HG03520 (cell line): ENCODE measurements around the gene MSH3.
"Not testable (repeated sequence)": the region's sequence is repeated elsewhere in the genome, so short reads cannot be mapped to it uniquely, and the experiment has no call there.

Source experiments
- ATAC-seq: cut with Tn5 transposase; IDR thresholded peaks from one replicate; pipeline ENCODE4 v1.9.1; 2021; ENCODE audit warnings: mild to moderate bottlenecking, moderate library complexity; ENCODE audit not compliant: unreplicated experiment

The MSH3 gene

DNA sequence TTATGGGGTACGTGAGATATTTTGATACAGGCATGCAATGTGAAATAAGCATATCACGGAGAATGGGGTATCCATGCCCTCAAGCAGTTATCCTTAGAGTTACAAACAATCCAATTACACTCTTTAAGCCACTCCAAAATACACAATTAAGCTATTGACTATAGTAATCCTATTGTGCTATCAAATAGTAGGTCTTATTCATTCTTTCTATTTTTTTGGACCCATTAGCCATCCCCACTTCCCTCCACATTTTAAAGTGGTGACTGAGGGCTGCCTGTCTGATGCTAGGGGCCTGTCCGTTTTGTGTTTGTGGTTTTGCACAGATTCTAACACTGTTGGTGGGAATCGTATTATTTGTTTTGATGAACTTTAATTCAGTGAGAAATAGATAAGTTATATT lies 130.0 kb downstream of the MSH3 start:
- ATAC-seq, result no peak

DNA sequence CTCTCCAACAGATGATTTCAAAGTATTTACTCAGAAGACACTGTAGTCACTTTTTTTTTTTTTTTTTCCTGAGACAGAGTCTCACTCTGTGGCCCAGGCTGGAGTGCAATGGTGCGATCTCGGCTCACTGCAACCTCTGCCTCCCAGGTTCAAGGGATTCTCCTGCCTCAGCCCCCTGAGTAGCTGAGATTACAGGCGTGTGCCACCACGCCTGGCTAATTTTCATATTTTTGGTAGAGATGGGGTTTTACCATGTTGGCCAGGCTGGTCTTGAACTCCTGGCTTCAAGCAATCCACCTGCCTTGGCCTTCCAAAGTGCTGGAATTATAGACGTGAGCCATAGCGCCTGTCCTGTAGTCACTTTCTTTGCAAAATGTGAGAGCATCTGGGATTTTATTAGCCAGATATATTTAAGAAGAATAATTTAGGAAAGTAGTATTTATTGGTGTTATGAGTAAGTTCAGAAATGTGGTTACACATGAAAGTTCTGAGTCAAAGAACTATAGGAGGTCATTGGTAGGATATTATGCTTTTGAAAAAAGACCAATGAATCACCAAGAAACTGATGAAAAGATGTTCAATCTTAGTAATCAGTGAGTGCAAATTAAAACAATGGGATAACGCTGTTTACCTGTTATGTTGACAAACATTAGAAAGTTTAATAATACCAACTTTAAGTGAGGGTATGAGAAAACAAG lies 135.0 kb downstream of the MSH3 start:
- not testable (repeated sequence) for ATAC-seq

DNA sequence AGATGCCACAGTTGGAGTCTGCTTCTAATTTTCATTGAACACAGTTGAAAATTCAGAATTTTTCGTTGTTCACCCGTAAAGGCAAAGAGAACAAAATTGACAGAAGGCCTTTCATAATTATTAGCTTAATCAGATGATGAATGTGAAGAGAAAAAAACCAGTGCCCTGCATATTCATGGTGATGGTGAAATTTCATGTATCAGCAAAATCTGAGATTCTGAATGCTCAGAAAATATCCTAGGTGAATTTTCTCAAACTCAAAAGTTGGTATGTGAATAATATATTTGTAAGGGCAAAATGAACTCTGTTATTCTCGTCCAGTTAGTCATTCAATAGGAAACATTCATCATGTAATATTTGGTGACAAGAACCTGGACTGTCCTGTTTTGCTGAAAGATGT lies 136.2 kb downstream of the MSH3 start:
- no peak for ATAC-seq

GRCh38 chr5:80793354-80793753 lies 138.9 kb downstream of the MSH3 start:
- no peak for ATAC-seq

DNA sequence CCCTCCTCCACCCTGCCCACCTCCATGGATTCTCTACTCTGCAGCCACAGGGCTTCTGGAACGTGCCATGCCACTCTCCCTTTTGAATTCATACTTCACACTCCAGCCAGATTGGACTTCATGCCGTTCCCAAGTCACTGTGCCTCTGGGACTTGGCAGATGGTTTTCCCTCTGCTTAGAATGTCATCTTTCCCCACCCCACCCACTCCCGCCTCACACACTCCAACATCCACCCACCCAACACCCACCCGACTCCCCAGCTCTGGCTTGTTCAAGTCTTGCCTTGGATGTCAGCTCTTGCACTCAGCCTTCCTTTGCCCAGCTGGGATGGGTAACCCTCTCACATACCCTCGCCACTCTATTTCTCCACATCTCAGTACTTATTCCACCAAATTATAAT lies 142.4 kb downstream of the MSH3 start:
- no peak for ATAC-seq

GRCh38 chr5:80797428-80798024 lies 143.1 kb downstream of the MSH3 start:
- ATAC-seq, result no peak

GRCh38 chr5:80798166-80798565 lies 143.7 kb downstream of the MSH3 start:
- no peak for ATAC-seq

- no peak for ATAC-seq
Observed at GRCh38 chr5:80798633-80799032, 144.2 kb downstream of the MSH3 start.

DNA sequence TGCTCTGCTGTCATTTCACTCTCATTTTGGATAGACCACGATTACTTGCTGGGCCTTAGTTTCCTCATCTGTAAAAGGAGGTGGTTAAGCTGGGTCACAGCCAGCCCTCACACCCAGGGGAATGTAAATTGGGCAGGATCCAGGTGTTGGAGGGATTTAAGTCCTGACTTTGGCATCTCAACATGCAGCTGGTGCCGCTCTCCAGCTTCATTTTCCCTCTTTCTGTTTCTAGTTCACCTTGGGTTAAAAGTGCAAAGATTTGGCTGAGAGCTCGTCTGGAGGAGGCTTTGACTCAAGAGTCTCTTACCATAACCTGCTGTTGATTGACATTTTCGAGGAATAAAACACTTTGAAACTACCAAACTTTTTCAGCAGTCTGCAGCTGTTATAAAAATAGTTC lies 144.6 kb downstream of the MSH3 start:
- ATAC-seq, result no peak

GRCh38 chr5:80799573-80799972 lies 145.1 kb downstream of the MSH3 start:
- no peak for ATAC-seq

DNA sequence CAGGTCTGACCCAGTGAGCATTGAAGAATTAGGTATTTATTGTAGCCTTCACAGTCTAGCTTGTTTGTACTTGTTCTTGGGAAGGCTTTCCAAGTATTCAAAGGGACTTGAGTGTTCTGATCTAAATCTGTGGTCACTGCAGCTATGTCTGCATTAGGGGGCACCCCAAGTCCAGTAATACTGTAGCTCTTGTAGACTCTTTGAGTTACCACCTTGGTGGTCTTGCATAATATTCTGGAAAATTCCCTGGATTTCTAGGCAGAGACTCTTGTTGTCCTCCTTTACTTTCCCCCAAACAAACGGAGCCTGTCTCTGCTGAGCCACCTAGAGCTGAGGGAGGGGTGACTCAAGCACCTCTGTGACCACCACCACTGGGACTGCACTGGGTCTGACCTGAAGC lies 149.9 kb downstream of the MSH3 start:
- no peak for ATAC-seq

GRCh38 chr5:80805038-80805437 lies 150.6 kb downstream of the MSH3 start:
- ATAC-seq, result no peak

GRCh38 chr5:80806929-80807328 lies 152.5 kb downstream of the MSH3 start:
- no peak for ATAC-seq

- ATAC-seq, result no peak
Observed at GRCh38 chr5:80809451-80809850, 155.0 kb downstream of the MSH3 start.

GRCh38 chr5:80810425-80810824 lies 156.0 kb downstream of the MSH3 start:
- no peak for ATAC-seq

DNA sequence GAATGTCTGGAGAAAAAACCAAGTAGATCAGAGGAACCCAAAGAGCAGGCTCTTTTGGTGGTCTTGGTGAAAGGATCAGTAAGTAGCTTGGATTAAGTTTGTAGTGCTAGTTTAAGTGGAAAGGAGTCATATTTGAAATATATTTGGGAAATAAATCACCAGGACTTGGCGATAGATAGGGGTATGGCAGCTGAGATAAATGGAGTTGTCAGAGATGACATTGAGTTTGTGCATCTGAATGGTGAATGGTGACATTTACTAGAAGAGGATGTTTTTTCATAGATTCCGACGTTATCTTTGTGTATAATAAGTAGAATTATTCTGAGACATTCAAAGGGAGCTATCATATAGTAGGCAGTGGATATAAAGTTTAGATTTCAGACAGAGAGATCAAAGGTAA lies 162.1 kb downstream of the MSH3 start:
- no peak for ATAC-seq

GRCh38 chr5:80820685-80821084 lies 166.2 kb downstream of the MSH3 start:
- ATAC-seq, result no peak

GRCh38 chr5:80822640-80823039 lies 168.2 kb downstream of the MSH3 start:
- ATAC-seq, result no peak

GRCh38 chr5:80824159-80824558 lies 169.7 kb downstream of the MSH3 start:
- not testable (repeated sequence) for ATAC-seq

GRCh38 chr5:80825786-80826460 lies 171.5 kb downstream of the MSH3 start:
- ATAC-seq, result no peak

DNA sequence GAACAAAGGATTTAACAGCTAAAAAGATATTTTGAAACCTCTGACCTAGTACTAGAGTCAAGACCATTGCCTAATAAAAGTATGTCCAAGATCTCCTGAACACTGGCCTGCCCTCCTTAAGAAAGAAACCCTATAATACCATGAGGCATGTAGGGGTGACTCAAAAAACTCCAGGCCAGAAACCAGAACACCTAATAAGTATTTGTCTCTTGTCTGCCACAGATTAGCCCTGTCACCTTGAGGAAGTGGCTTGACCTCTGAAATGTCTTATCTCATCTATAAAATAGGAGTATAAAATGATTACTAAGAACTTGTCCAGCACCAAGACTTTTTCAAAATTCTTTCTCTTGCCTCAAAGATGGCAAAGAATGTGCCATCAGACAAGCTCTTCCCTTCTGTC lies 180.3 kb downstream of the MSH3 start:
- ATAC-seq, result no peak

DNA sequence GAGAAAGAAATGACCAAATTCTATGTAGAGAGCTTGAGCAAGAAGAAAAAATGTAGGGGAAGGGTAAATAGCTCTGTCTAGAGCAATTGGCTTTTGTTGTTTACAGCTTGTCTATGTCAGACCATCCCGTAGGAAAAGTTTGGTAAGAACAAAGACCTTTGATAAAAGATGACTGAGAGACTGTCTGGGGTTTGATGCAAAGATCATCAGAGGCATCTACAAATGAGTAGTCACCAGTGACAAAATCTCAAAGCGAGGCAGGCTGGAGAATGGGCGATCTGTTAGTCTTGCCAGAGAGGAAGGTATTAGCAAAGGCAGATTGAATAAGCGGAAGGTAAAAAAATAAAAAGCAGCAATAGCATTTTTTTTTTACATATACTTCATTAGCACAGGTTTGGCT lies 180.7 kb downstream of the MSH3 start:
- ATAC-seq, result no peak
